Measurements from ENCODE around the gene FOXL2. TPM values are rescaled to one million over a fixed set of nuclear protein-coding genes. Genes with fewer than 3 reads are reported as not detected.

FOXL2 gene
- total and polyA plus RNA-seq, 2 of the 13 experiments (the other 11 are each of a cell fraction or from before 2014, with no cell fraction given) = not detected

GRCh38 chr3:138914870-138915502, 32.0 kb downstream of the FOXL2 start (continued):
- TF ChIP-seq LCORL (IDR thresholded peaks at IDR 0.05) = no peak
- peak; percentile 80; the same call in 1 of the 2 replicates for TF ChIP-seq LCORL (CRISPR knock-in tag; IDR thresholded peaks at IDR 0.05)
- peak; percentile 55; the same call in 1 of the 2 replicates for TF ChIP-seq MEF2D (CRISPR knock-in tag; IDR thresholded peaks at IDR 0.05)
- 0 out of 2 replicates have a peak, but pooled peaks have one; percentile 10 for TF ChIP-seq KAT8 (CRISPR knock-in tag; IDR thresholded peaks at IDR 0.05)
- peak; percentile 98 for TF ChIP-seq PPARG (CRISPR knock-in tag; conservative IDR thresholded peaks at IDR 0.05)
- TF ChIP-seq NR2C2 (CRISPR knock-in tag; IDR thresholded peaks at IDR 0.05; ENCODE audit: borderline replicate concordance) = no peak
- 0 out of 2 replicates have a peak, but pooled peaks have one; percentile 30 for TF ChIP-seq ZBTB2 (CRISPR knock-in tag; IDR thresholded peaks at IDR 0.05; ENCODE audit: low read depth)
- 0 out of 2 replicates have a peak, but pooled peaks have one; percentile 38 for TF ChIP-seq GFI1 (CRISPR knock-in tag; IDR thresholded peaks at IDR 0.05; ENCODE audit: borderline replicate concordance)
- peak; percentile 86 for TF ChIP-seq ETV5 (CRISPR knock-in tag; IDR thresholded peaks at IDR 0.05; ENCODE audit: borderline replicate concordance)
- TF ChIP-seq KDM1A (CRISPR knock-in tag; IDR thresholded peaks at IDR 0.05) = no peak
- no peak for TF ChIP-seq CTCF (CRISPR knock-in tag; IDR thresholded peaks at IDR 0.05)
- TF ChIP-seq SKI (IDR thresholded peaks at IDR 0.05; ENCODE audit: partially characterized antibody) = peak; percentile 46
- peak; percentile 75 for TF ChIP-seq GATAD2A (CRISPR knock-in tag; IDR thresholded peaks at IDR 0.05)
- TF ChIP-seq ZBTB44 (CRISPR knock-in tag; IDR thresholded peaks at IDR 0.05) = no peak
- peak; percentile 74; the same call in 1 of the 2 replicates for TF ChIP-seq MED1 (CRISPR knock-in tag; IDR thresholded peaks at IDR 0.05)
- peak; percentile 82 for TF ChIP-seq FOSL1 (CRISPR knock-in tag; IDR thresholded peaks at IDR 0.05; ENCODE audit: borderline replicate concordance)
- peak; percentile 56; the same call in 1 of the 2 replicates for TF ChIP-seq AHDC1 (CRISPR knock-in tag; IDR thresholded peaks at IDR 0.05; ENCODE audit: borderline replicate concordance)
- peak; percentile 48; the same call in 1 of the 2 replicates for TF ChIP-seq KAT7 (CRISPR knock-in tag; IDR thresholded peaks at IDR 0.05; ENCODE audit: borderline replicate concordance)
- TF ChIP-seq DMAP1 (CRISPR knock-in tag; IDR thresholded peaks at IDR 0.05) = peak; percentile 35
- 0 out of 2 replicates have a peak, but pooled peaks have one; percentile 7 for TF ChIP-seq MXD3 (CRISPR knock-in tag; IDR thresholded peaks at IDR 0.05)
